Measurements from ENCODE around the gene CDKAL1. TPM values are rescaled to one million over a fixed set of nuclear protein-coding genes. Genes with fewer than 3 reads are reported as not detected.
A peak's percentile ranks its signal among the peaks of the same experiment; 100 is the strongest.

The CDKAL1 gene
- total RNA-seq, 1 donor from 2014 or later = 11.9 TPM

DNA sequence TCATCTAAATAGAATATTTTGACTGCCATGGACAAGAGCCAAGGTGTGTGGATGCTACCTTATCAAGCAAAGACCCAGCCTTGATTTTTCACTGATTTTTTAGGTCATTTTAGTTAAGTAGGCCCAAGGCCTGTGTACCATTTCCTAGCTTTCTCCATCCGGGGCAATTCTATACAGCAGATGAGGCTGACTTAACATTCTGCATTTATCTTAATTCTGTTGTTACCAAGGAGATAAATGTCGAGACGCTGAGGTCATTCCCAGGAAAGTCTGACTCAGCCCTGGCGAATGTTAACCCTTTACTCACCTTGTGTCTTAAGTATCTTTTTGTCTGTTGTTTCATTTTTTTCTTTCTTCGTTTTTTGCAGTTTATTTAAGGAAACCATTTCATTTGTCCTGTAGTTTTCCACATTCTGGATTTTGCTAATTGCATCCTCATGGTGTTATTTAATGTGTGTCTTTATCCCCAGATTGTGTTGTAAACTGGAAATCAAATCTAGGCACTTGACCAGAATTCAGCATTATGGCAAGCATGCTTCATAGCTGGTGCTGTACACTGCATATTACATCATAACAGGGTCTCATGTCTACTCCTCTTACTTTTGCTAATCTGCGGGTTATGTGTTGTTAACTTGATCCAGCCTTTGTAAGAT lies 277.0 kb downstream of the CDKAL1 start:
- Histone ChIP-seq H3K27me3 (no peaks in the 10 kb centered on the region), H3K4me3 (no peak overlapping the region), H3K4me1 (peaks cover 0 to 18% of the 10 kb centered on the region in 2 donors), H3K27ac (peak overlapping the region; percentile 34 to 39), H3K36me3 (no peaks in the 10 kb centered on the region), H3K9me3 (peaks cover 0 to 21% of the 10 kb centered on the region in 2 donors)
- no peak for DNase-seq (ENCODE audit: low spot score in 2 of 2)
- TF ChIP-seq, protein P1, sequence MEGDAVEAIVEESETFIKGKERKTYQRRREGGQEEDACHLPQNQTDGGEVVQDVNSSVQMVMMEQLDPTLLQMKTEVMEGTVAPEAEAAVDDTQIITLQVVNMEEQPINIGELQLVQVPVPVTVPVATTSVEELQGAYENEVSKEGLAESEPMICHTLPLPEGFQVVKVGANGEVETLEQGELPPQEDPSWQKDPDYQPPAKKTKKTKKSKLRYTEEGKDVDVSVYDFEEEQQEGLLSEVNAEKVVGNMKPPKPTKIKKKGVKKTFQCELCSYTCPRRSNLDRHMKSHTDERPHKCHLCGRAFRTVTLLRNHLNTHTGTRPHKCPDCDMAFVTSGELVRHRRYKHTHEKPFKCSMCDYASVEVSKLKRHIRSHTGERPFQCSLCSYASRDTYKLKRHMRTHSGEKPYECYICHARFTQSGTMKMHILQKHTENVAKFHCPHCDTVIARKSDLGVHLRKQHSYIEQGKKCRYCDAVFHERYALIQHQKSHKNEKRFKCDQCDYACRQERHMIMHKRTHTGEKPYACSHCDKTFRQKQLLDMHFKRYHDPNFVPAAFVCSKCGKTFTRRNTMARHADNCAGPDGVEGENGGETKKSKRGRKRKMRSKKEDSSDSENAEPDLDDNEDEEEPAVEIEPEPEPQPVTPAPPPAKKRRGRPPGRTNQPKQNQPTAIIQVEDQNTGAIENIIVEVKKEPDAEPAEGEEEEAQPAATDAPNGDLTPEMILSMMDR (IDR thresholded peaks at IDR 0.05) = no peak
- intact Hi-C loops (cut with DNase I) = no loop called here

DNA sequence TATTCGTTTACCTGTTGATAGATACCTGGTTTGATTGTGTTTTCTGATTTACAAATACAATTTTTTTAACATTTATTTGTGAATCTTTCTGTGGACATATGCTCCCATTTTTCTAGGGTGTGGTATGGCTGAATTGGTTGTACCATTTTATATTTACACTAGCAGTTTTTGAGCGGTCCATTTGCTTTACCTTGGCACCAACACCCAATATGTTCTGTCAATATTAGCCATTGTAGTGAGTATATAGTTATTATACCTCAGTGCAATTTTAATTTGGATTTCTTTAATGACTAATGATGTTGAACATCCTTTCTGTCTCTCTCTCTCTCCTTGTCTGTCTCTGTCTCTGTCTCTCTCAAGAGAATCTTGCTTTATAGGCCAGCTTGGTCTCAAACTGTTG lies 278.5 kb downstream of the CDKAL1 start:
- intact Hi-C loops (cut with DNase I) = no loop called here
- Histone ChIP-seq H3K36me3 (no peaks in the 10 kb centered on the region), H3K27me3 (no peaks in the 10 kb centered on the region), H3K4me3 (no peak overlapping the region), H3K4me1 (peaks cover 0 to 18% of the 10 kb centered on the region in 2 donors), H3K9me3 (peaks cover 0 to 13% of the 10 kb centered on the region in 2 donors), H3K27ac (no peak overlapping the region)
- TF ChIP-seq, protein P1 (IDR thresholded peaks at IDR 0.05) = no peak
- DNase-seq (ENCODE audit: low spot score in 2 of 2) = no peak

DNA sequence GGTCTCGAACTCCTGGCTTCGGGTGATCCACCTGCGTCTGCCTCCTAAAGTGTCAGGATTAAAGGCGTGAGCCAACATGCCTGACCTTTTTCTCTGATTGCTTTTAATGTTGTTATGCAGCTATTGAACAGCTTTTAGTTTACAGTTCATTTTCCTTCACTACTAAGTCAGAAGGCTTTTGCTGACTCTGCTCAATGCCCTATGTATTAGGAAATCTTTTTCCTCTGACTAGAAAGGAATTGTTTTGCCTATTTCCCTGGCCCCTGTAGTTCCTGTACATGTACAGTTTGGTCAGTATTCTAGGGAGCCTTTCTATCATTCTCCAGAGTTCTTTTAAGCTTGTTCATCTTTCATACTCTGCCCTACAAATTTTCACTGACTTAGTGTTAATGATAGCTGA lies 280.2 kb downstream of the CDKAL1 start:
- DNase-seq (ENCODE audit: low spot score in 2 of 2) = no peak
- Histone ChIP-seq H3K4me3 (no peak overlapping the region), H3K4me1 (peaks cover 0 to 15% of the 10 kb centered on the region in 2 donors), H3K27ac (no peak overlapping the region), H3K9me3 (peaks cover 0 to 13% of the 10 kb centered on the region in 2 donors), H3K27me3 (no peaks in the 10 kb centered on the region), H3K36me3 (no peaks in the 10 kb centered on the region)
- TF ChIP-seq, protein P1 (IDR thresholded peaks at IDR 0.05) = no peak
- intact Hi-C loops (cut with DNase I) = no loop called here

DNA sequence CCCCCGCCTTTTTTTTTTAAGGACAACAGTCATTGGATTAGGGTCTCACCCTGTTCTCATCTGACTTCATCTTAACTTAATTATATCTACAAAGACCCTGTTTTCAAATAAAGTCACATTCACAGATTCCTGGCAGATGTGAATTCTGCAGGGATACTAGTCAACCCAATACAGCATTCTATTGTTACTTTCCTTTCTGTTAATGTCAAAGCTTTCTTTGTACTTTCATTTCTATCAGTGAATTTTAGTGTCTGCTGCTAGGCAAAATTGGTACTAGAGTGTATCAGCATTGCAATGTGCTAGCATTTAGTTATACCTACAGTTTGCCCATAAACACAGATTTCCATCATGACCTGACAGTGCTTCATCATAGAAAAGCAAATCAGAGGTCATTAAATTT lies 281.9 kb downstream of the CDKAL1 start:
- Histone ChIP-seq H3K9me3 (peaks cover 0 to 13% of the 10 kb centered on the region in 2 donors), H3K27me3 (no peaks in the 10 kb centered on the region), H3K36me3 (no peaks in the 10 kb centered on the region), H3K4me1 (peaks cover 0 to 10% of the 10 kb centered on the region in 2 donors), H3K27ac (no peak overlapping the region), H3K4me3 (no peak overlapping the region)
- intact Hi-C loops (cut with DNase I) = no loop called here
- TF ChIP-seq, protein P1 (IDR thresholded peaks at IDR 0.05) = no peak
- DNase-seq (ENCODE audit: low spot score in 2 of 2) = no peak

DNA sequence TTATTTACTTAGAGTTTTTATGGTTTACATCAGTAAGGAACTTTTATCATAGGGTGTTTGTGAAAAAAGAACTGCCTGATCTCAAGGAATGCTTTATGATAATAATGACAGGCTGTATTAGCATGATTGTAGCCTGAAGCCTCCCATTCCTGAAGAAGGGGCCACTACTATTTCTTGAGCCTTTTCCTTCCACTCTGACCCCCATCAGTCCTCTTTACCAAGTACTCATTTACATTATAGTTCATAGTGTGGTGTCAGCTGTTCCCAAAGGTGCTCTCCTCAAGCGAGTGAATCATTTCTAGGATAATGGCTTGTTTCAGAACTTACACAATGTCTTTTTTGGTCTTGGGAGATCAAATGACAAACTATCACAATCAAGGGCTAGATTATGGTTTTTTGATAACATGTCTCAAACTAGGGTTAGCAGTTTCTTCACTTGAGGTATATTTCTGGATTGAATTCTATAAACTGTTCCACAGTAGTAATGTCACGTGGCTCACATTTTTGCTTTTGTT lies 283.6 kb downstream of the CDKAL1 start:
- TF ChIP-seq, protein P1 (IDR thresholded peaks at IDR 0.05) = no peak
- Histone ChIP-seq H3K4me1 (peaks cover 0 to 3% of the 10 kb centered on the region in 2 donors), H3K27me3 (no peaks in the 10 kb centered on the region)

More for the DNA sequence above, 283.6 kb downstream of the CDKAL1 start:
- no peak overlapping the region for H3K4me3 ChIP-seq
- no peaks in the 10 kb centered on the region for H3K36me3 ChIP-seq
- DNase-seq (ENCODE audit: low spot score in 2 of 2) = no peak
- intact Hi-C loops (cut with DNase I) = no loop called here
- no peak overlapping the region for H3K27ac ChIP-seq
- H3K9me3 ChIP-seq = peaks cover 0 to 13% of the 10 kb centered on the region in 2 donors

Data from ascending aorta (tissue), 2 donors.